Smooth muscle cell (in vitro differentiated cells): ENCODE data around the gene SLC22A1. TPM values are rescaled to one million over a fixed set of nuclear protein-coding genes. Genes with fewer than 3 reads are reported as not detected.

Experiments
- polyA plus RNA-seq: library from polyadenylated mRNA; unstranded; fragments of >200 nt; fragmentation: Nextera tagmentation; extraction: Ambion mirVana; gene quantifications from 2 replicates; pipeline ENCODE4 v1.2.1, GENCODE V29; 2016
- small RNA-seq: library from RNA; depleted of rRNA; stranded (forward); fragments of <200 nt; gene quantifications from one replicate; pipeline ENCODE3, GENCODE V24; 2014
- total RNA-seq: library from RNA; depleted of rRNA; stranded (reverse); fragments of >200 nt; gene quantifications from 2 replicates; pipeline ENCODE4 v1.2.3, GENCODE V29; 2014

Gene SLC22A1
- total and polyA plus RNA-seq, 2 experiments from 2014 or later = 0.04 to 1.6 TPM

Small RNAs within 50 kb of the gene (small RNA-seq; reads per million reads assigned to genes)
- not detected for gene AL645733.1

Other genes with a start within 250 kb of the SLC22A1 start
- not detected in 2 replicates for gene MAS1, start 230.8 kb upstream of the SLC22A1 start, total RNA-seq
- gene MAS1, start 230.8 kb upstream of the SLC22A1 start, polyA plus RNA-seq = not detected in 2 replicates
- 64.5 and 77.4 TPM in 2 replicates for gene IGF2R, start 152.7 kb upstream of the SLC22A1 start, total RNA-seq
- 43.9 and 44.7 TPM in 2 replicates for gene IGF2R, start 152.7 kb upstream of the SLC22A1 start, polyA plus RNA-seq
- 3.5 and 7.0 TPM in 2 replicates for gene SLC22A2, start 137.0 kb downstream of the SLC22A1 start, total RNA-seq
- gene SLC22A2, start 137.0 kb downstream of the SLC22A1 start, polyA plus RNA-seq = 5.8 and 7.0 TPM in 2 replicates
- 68.7 and 69.5 TPM in 2 replicates for gene SLC22A3, start 226.6 kb downstream of the SLC22A1 start, total RNA-seq
- gene SLC22A3, start 226.6 kb downstream of the SLC22A1 start, polyA plus RNA-seq = 39.8 and 59.5 TPM in 2 replicates